HG03039 (cell line): ENCODE results near the gene CAD.

Experiments
- ATAC-seq: cut with Tn5 transposase; IDR thresholded peaks from one replicate; pipeline ENCODE4 v1.9.1; 2021; ENCODE audit warnings: mild to moderate bottlenecking, moderate library complexity; ENCODE audit not compliant: unreplicated experiment

The CAD gene

GRCh38 chr2:27275211-27276150, 58.3 kb downstream of the CAD start, which contains the start of gene DNAJC5G:
Gene DNAJC5G (plus strand): TSS chr2:27275433. CDS start chr2:27276729, 1,296 bp downstream.
- no peak for ATAC-seq

DNA sequence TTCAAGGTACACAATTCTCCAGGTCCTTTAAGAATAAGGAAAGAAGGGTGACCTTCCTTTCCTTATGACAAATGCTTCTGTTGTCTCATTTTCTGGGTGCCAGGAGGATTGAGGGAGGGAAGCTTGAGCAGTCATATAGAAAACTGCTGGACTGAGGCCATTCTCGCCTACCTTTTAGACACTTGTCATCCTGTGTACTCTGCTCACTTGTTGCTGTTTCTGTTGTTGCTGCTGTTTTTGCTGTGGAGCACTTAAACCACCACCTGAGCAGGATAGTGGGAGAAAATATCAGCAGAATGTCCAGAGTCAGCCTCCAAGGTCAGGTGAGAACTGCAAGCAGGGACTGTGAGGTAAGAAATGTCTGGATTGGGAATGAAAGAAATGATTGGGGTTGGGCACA, 60.8 kb downstream of the CAD start:
- ATAC-seq: no peak

DNA sequence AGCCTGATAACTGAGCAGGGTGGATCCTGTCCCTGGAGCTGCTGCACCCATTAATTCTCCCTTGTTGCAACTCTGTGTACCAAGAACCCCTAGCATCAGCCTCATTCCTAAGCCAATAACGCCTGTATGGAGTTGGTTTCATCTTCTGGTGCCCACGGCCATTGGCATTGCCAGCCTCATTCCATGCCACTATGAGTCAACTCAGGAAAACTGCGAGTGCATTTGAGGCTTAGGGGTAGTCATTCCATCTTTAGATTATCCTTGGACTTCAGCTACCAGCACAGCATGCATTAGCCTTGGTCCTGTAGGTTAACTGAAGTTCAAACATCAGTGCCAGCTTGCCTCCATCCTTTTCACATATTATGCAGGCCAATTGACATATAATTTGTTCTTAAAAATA, 63.7 kb downstream of the CAD start:
- ATAC-seq: no peak

DNA sequence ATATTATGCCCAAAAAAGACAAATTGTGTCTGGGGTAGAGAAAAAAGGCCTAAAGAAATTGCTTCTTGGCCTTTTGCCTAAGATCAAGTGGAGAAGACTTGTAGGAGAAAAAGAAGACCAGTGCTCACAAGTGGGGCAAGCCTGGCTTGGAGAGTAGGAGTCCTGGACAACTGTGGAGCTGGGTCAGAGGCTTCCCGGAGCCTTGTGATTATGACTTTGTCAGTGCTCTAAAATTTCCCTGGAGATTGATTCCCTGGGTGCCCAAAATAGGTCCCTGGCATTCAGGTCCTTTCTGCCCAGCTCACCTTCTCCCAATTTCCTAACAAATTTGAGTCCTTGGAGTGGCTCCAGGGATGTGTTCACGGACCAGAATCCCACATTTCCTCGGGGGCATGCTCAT, 64.3 kb downstream of the CAD start:
- no peak for ATAC-seq

GRCh38 chr2:27281855-27282559, 64.8 kb downstream of the CAD start, which contains the start of gene TRIM54:
Gene TRIM54 (plus strand): TSS chr2:27282429. CDS start chr2:27282732, 303 bp downstream.
- no peak for ATAC-seq

GRCh38 chr2:27282892-27283291, 65.7 kb downstream of the CAD start:
- ATAC-seq: no peak

DNA sequence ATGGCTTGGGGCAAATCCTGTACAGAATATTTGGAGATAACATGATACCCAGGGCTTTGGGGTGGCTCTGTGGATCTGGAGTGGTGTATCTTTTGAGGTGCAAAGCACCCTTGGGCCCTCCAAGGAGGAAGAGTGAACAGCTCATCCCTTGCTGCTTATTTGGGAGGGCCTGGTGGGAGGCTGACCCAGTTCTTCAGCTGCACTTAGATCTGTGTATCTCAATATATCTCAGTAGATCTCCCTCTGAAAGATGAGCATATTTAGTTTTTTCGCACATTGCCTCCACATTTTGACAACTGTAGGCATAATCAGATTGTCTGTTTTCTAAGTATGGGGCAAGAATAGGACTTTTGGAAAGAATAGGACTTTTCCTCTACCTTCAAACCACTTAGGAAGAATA, 67.8 kb downstream of the CAD start:
- ATAC-seq: no peak

DNA sequence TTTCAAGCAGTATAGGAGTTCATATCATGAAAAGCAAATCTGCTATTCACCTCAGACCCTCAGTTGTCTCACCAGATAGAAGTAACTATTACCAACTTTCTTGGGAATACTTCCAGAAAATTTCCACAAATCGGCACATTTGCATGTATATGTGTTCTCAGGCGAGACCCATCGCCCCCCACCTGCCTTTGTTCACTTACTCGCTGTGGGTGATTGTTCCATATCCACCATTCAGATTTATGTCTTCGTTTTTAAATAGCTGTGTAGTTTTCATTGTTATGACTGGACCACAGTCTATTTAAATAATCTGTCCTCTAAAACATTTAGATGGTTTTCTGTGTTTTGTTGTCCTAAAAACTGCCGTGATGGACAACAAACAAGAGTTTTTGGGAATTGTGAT, 68.3 kb downstream of the CAD start:
- no peak for ATAC-seq

- ATAC-seq: no peak
Observed at GRCh38 chr2:27288610-27289009, 71.4 kb downstream of the CAD start.

GRCh38 chr2:27290549-27290948, 73.4 kb downstream of the CAD start:
- ATAC-seq: no peak

DNA sequence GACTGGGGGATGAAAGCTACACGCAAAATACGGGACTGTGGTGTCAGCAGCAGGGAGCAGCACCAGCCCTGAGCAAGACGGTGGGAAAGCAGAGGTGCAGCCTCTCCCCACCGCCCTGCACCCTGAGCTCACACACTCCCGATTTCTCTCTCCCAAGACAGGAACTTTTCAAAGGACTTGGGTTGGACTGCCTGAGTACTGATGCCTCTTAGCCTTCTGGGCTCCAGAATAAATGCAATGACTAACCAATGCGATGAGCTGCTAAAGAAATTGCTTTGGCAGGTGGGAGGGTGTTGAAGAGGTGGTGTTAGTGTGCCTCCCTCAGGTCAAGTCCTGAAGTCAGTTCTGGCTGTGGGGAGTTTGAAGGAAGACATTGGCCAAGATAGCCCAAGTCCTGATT, 74.7 kb downstream of the CAD start:
- no peak for ATAC-seq
